D721Med (cell line): ENCODE results near the gene PTPN14.

ENCODE experiments used
- DNase-seq: peaks from one replicate; pipeline ENCODE4 v3.0.0; 2011; ENCODE audit warnings: low spot score; ENCODE audit not compliant: insufficient read length
- FAIRE-seq: peaks from 2 replicates; lab custom pipeline; 2011; peaks lifted over from hg19 to GRCh38; lab: Jason Lieb, UNC
- CTCF ChIP-seq: IDR thresholded peaks from 2 replicates; pipeline ENCODE4 v1.5.1; 2012; ENCODE audit warnings: mild to moderate bottlenecking, control low read depth; ENCODE audit not compliant: insufficient read depth; ENCODE audit errors: missing control alignments

The PTPN14 gene

GRCh38 chr1:214378492-214378891, 172.9 kb downstream of the PTPN14 start:
- FAIRE-seq (no peak), DNase-seq (no peak)
- TF ChIP-seq CTCF, result no peak

DNA sequence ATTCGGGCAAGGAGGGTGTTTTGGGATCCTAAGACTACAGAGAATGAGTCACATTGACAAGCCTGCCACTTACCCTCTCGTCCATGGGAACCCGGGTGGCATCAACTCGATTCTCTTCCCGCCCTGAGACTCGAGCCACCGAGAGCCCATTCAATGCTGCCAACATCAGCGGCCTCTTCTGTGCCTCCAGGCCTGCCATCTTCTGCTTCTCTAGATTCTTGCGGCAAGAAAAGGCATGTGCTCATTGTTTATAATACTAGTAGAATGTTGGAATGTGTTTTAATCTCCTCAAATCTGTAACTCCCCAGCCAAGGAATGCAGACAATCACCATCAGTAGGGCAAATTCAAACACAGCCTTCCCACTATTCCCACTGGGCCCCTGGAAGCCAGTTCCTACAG, 173.5 kb downstream of the PTPN14 start:
- FAIRE-seq, result no peak
- no peak for DNase-seq
- no peak for TF ChIP-seq CTCF

- FAIRE-seq (peak; percentile 44), DNase-seq (no peak)
- no peak for TF ChIP-seq CTCF
Observed at GRCh38 chr1:214377485-214377884, 173.9 kb downstream of the PTPN14 start.

DNA sequence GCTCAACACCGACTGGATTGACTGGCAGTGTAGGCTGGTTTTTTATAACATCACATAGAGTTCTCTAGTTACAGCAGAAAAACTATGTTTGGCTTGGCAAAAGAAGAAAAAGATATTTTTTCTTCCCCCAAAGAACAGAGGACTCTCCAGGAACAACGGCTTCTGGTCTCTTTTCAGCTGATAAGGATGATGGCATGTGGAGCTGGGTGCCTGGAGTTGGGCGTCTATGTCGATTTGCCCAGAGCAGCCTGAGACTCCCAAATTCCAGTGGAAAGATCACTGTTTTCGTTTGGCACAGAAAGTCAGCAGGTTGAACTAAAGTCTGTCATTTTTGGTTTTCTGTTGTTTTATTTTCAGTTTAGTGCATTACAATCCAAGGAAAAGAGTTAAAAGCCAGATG, 179.3 kb downstream of the PTPN14 start:
- no peak for TF ChIP-seq CTCF
- DNase-seq (no peak), FAIRE-seq (no peak)

DNA sequence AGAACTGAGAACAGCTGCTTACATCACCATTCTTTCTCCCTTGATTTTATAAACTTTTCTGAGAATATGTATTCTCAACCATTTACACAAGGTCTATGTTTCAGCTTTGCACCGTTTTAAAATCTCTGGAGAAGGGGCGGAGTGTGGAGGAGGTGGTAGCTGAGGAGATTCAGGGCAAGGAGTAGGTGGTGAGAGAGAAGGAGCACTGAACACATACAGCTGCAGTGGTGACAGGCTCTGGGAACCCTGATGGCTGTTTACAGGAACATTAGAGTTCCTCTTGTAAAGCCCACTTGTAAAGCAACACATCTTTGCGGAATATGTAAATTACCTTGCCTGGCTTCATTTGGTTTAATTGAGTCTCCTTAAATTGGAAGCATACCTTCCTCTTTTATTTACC, 180.8 kb downstream of the PTPN14 start:
- FAIRE-seq, result no peak
- no peak for DNase-seq
- no peak for TF ChIP-seq CTCF

DNA sequence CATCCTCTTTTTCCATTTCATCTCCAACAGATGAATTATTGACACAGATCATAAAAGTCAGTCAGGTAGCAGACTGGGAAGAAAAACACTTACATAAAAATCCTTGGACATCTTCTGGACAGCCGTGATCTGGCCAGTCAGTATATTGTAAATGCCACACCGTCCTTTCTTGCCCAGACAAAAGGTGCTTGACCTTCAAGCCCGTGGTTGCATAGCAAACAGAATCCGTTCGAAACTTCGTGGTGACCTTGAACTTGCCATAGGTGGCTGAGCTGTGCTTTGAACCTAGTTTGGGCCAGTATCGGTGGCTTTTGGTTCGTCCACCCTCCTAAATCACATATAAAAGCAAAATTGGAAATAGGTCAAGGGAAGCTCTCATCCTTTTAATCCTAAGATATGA, 182.0 kb downstream of the PTPN14 start:
- DNase-seq (no peak), FAIRE-seq (no peak)
- no peak for TF ChIP-seq CTCF

DNA sequence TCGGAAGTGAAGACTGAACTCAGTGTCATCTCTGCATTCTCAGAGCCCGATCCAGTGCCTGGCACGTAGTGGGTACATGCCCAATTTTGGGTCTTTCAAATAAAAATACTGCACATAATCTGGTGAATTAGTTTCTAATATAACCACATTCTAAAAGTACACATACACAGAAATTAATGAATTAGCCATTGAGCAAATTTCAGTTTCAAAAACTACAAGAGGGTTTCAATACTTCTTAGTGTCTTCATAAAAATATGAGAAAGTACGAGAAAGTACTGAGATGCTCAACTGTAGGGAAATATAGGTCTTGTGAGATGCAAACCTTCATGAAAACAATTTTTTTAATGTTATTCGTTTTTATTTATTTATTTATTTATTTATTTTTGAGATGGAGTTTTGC, 183.6 kb downstream of the PTPN14 start:
- TF ChIP-seq CTCF, result no peak
- no peak for FAIRE-seq
- no peak for DNase-seq
